ENCODE measurements around the gene AUTS2. TPM values are rescaled to one million over a fixed set of nuclear protein-coding genes. Genes with fewer than 3 reads are reported as not detected.

Gene AUTS2
- total and polyA plus RNA-seq, 2 donors (not counting 1 experiment from before 2014, with no cell fraction given): 0.60 to 9.1 TPM

DNA sequence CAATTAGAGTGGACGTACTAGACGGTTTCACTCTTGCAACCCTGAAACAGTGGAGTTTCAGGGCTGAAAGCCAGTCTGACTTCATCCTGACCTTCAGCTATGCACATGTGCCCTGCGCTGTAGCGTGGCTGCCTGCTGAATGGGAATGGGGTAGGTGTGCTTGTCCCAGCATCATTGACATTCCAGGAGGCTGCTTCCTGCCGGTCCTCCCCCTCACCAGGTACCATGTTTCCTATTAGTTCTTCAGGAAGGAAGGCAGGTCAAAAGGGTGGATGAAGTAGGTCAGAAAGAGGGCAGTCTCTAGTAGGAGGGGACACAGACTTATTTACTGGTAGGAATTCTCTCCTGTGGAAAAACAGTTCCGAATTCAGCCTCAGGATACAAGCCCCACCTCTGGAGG, 981.9 kb downstream of the AUTS2 start:
- Histone ChIP-seq H3K9ac (ENCODE audit: insufficient read depth, low read length) (no peak overlapping the region), H4K20me1 (ENCODE audit: control insufficient read depth, extremely low read depth, insufficient read depth, low read length) (no peaks in the 10 kb centered on the region), H2AFZ (ENCODE audit: low read length) (no peak overlapping the region), H3K4me2 (ENCODE audit: extremely low read depth, insufficient read depth, low read length) (no peak overlapping the region), H3K4me1 (ENCODE audit: control insufficient read depth, extremely low read depth, insufficient read depth, low read length) (no peaks in the 10 kb centered on the region), H3K9me3 (ENCODE audit: control insufficient read depth, insufficient read depth, low read depth, low read length) (no peaks in the 10 kb centered on the region), H3K27me3 (ENCODE audit: control insufficient read depth, insufficient read depth, low read length) (no peaks in the 10 kb centered on the region), H3K4me3 (replicated peaks in 1 of 4; ENCODE audit: control extremely low read depth in 1 of 4, insufficient read depth in 1 of 4, low read depth in 3 of 4, low read length in 4 of 4) (no peak overlapping the region), H3K27ac (ENCODE audit: insufficient read depth, low read length) (no peak overlapping the region), H3K36me3 (ENCODE audit: control insufficient read depth, insufficient read depth, low read length) (no peaks in the 10 kb centered on the region), H3K79me2 (ENCODE audit: control insufficient read depth, insufficient read depth, low read length) (no peaks in the 10 kb centered on the region)
- DNase-seq (ENCODE audit: low read depth in 2 of 2): no peak
- no peak for TF ChIP-seq EZH2 (IDR thresholded peaks at IDR 0.05; ENCODE audit: low read length, missing control alignments)
- TF ChIP-seq, protein P1, sequence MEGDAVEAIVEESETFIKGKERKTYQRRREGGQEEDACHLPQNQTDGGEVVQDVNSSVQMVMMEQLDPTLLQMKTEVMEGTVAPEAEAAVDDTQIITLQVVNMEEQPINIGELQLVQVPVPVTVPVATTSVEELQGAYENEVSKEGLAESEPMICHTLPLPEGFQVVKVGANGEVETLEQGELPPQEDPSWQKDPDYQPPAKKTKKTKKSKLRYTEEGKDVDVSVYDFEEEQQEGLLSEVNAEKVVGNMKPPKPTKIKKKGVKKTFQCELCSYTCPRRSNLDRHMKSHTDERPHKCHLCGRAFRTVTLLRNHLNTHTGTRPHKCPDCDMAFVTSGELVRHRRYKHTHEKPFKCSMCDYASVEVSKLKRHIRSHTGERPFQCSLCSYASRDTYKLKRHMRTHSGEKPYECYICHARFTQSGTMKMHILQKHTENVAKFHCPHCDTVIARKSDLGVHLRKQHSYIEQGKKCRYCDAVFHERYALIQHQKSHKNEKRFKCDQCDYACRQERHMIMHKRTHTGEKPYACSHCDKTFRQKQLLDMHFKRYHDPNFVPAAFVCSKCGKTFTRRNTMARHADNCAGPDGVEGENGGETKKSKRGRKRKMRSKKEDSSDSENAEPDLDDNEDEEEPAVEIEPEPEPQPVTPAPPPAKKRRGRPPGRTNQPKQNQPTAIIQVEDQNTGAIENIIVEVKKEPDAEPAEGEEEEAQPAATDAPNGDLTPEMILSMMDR (conservative IDR thresholded peaks at IDR 0.05 in 1 of 2, IDR thresholded peaks at IDR 0.05 in 1 of 2; ENCODE audit: low read depth in 1 of 2, low read length in 2 of 2): no peak

DNA sequence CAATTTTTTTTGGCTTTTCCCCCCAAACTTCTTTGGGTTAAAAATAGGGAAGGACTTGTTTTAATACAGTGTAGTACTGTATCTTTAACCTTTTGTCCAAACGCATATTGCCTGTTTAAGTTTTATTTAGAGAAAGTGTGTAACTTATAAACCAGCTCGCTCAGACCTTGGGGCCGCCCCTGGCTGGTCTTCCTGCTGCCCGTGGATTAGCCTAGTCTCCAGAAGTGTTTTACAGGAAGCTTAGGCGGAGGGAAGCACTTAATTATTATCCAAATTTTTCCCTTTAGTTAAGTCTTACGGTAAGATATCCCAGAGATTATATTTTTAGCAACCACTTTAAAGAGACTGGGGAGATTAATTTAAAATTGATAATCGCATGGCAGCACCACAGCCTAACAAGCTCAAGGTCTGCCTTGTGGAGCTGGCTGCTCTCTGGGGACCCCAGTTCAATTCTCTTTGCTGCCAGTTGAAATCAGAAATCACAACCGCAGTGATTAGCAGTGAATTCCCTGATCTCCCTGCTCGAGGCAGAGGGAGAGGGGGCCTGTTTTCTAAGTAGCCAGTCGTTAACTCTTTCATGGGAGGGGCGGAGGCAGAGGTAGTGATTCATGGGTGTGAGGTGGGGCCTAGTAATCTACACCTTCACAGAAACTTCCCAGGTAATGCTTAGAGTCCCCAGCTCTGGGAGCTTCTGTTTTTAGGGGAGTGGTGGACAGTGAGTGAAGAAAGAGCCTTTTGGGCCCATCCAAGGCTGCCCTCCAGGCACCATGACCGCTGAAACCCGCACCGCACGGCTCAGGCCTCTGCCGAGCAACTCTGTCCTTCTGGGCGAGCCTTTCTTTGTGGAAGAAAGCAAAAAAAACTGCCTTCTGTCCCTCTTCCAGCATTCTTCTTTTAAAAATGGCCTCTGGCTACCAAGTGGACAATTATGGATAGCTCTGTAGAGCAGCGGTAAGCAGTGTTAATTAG, 984.9 kb downstream of the AUTS2 start:
- TF ChIP-seq, protein P1 (conservative IDR thresholded peaks at IDR 0.05 in 1 of 2, IDR thresholded peaks at IDR 0.05 in 1 of 2; ENCODE audit: low read depth in 1 of 2, low read length in 2 of 2): no peak
- no peak for TF ChIP-seq EZH2 (IDR thresholded peaks at IDR 0.05; ENCODE audit: low read length, missing control alignments)
- no peak overlapping the region for H3K27ac ChIP-seq (ENCODE audit: insufficient read depth, low read length)

DNA sequence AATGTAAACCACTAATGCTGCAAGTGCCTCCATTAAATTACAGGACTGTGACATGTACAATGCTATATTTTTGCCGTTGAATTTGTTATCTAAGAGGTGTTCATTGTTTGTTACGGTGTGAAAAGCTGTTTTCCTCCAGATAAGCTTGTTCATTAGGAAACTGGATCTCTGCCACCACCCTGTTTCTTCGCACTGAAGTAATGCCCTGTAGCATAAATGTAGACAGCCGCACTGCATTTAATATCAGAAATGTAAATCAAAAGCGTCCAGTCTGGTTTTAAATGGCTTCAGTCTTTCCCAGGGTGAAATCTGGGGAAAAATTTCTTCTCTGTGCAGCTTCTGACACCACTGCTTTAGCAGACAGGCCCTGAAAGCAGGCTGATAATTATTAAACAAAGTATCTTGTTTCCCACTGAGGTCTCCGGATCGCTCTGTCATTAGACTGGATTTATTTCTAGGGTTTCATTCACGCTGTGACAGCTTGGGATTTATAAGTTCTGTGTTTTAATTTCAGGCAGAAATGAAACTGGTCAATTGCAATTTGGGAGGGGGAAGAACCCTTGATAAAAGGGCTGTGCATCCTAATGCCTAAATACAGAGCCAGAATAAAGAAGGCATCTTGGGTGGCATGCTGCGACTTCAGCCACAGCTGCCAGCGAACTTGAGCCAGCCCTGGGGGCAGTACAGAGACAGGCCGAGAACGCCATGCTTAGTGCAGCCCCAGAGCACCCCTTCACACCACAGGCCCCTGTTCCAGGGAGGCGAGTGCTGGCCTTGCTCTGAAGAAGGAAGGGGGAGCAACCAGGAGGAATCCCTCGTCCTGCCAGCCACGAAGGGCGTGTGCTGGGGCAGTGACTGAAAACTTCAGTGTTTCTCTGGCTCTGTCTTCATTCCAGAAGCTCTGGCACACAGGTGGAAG, 985.9 kb downstream of the AUTS2 start:
- H3K36me3 ChIP-seq (ENCODE audit: control insufficient read depth, insufficient read depth, low read length): no peaks in the 10 kb centered on the region
- no peak overlapping the region for H3K9ac ChIP-seq (ENCODE audit: insufficient read depth, low read length)
- H3K27me3 ChIP-seq (ENCODE audit: control insufficient read depth, insufficient read depth, low read length): no peaks in the 10 kb centered on the region
- no peak for DNase-seq (ENCODE audit: low read depth in 2 of 2)
- no peaks in the 10 kb centered on the region for H3K79me2 ChIP-seq (ENCODE audit: control insufficient read depth, insufficient read depth, low read length)
- H4K20me1 ChIP-seq (ENCODE audit: control insufficient read depth, extremely low read depth, insufficient read depth, low read length): no peaks in the 10 kb centered on the region
- TF ChIP-seq EZH2 (IDR thresholded peaks at IDR 0.05; ENCODE audit: low read length, missing control alignments): no peak
- TF ChIP-seq, protein P1 (conservative IDR thresholded peaks at IDR 0.05 in 1 of 2, IDR thresholded peaks at IDR 0.05 in 1 of 2; ENCODE audit: low read depth in 1 of 2, low read length in 2 of 2): no peak
- no peaks in the 10 kb centered on the region for H3K4me1 ChIP-seq (ENCODE audit: control insufficient read depth, extremely low read depth, insufficient read depth, low read length)
- H3K4me3 ChIP-seq (replicated peaks in 1 of 4; ENCODE audit: control extremely low read depth in 1 of 4, insufficient read depth in 1 of 4, low read depth in 3 of 4, low read length in 4 of 4): no peak overlapping the region
- no peak overlapping the region for H3K4me2 ChIP-seq (ENCODE audit: extremely low read depth, insufficient read depth, low read length)
- H3K9me3 ChIP-seq (ENCODE audit: control insufficient read depth, insufficient read depth, low read depth, low read length): no peaks in the 10 kb centered on the region
- H3K27ac ChIP-seq (ENCODE audit: insufficient read depth, low read length): no peak overlapping the region
- no peak overlapping the region for H2AFZ ChIP-seq (ENCODE audit: low read length)

More for the DNA sequence above, 984.9 kb downstream of the AUTS2 start:
- no peak for DNase-seq (ENCODE audit: low read depth in 2 of 2)
- no peaks in the 10 kb centered on the region for H3K36me3 ChIP-seq (ENCODE audit: control insufficient read depth, insufficient read depth, low read length)
- H3K9ac ChIP-seq (ENCODE audit: insufficient read depth, low read length): no peak overlapping the region
- no peaks in the 10 kb centered on the region for H4K20me1 ChIP-seq (ENCODE audit: control insufficient read depth, extremely low read depth, insufficient read depth, low read length)
- H3K4me3 ChIP-seq (replicated peaks in 1 of 4; ENCODE audit: control extremely low read depth in 1 of 4, insufficient read depth in 1 of 4, low read depth in 3 of 4, low read length in 4 of 4): no peak overlapping the region
- H3K79me2 ChIP-seq (ENCODE audit: control insufficient read depth, insufficient read depth, low read length): no peaks in the 10 kb centered on the region
- no peak overlapping the region for H3K4me2 ChIP-seq (ENCODE audit: extremely low read depth, insufficient read depth, low read length)
- H3K27me3 ChIP-seq (ENCODE audit: control insufficient read depth, insufficient read depth, low read length): no peaks in the 10 kb centered on the region
- no peak overlapping the region for H2AFZ ChIP-seq (ENCODE audit: low read length)
- H3K9me3 ChIP-seq (ENCODE audit: control insufficient read depth, insufficient read depth, low read depth, low read length): no peaks in the 10 kb centered on the region
- H3K4me1 ChIP-seq (ENCODE audit: control insufficient read depth, extremely low read depth, insufficient read depth, low read length): no peaks in the 10 kb centered on the region
